NCI-H1105 treated with DMSO at 0.1 percent for 48 hours (cell line): ENCODE measurements around the gene LIMD2.

ENCODE experiments used
- DNase-seq: peaks from one replicate; lab custom pipeline; 2025; lab: John Stamatoyannopoulos, UW

Gene LIMD2

GRCh38 chr17:63701456-63701820 is 1.5 kb upstream of the LIMD2 start:
- DNase-seq = no peak

- peak; percentile 43 for DNase-seq
Observed at GRCh38 chr17:63700528-63701455, 867 bp upstream of the LIMD2 start.

GRCh38 chr17:63698886-63699637 is 863 bp downstream of the LIMD2 start:
- DNase-seq = no peak

DNA sequence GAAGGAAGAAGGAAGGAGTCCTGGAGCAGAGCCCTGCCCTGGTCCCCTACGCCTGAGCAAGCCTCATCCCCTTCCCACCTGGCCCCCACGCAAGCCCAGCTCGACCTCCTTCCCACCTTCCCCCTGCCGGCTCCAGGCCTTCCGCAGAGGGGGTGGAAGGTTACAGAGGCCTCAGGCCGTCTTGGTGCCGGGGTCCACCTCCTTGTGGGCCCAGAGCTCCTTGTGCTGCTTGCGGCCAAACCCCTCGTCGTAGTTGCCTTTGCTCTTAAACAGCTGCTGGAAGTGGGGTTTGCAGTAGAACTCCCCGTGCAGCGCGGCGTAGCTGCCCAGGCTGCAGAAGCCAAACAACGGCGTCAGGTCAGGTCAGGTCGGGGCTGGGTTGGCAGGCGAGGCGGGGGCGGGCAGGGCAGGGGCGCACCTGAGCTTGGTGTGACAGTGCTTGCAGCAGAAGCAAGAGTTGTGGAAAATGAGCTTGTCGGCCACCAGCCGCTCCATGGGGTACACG is 1.5 kb downstream of the LIMD2 start:
- DNase-seq = no peak

- DNase-seq = peak; percentile 5
Observed at GRCh38 chr17:63697341-63698286, 2.3 kb downstream of the LIMD2 start.

DNA sequence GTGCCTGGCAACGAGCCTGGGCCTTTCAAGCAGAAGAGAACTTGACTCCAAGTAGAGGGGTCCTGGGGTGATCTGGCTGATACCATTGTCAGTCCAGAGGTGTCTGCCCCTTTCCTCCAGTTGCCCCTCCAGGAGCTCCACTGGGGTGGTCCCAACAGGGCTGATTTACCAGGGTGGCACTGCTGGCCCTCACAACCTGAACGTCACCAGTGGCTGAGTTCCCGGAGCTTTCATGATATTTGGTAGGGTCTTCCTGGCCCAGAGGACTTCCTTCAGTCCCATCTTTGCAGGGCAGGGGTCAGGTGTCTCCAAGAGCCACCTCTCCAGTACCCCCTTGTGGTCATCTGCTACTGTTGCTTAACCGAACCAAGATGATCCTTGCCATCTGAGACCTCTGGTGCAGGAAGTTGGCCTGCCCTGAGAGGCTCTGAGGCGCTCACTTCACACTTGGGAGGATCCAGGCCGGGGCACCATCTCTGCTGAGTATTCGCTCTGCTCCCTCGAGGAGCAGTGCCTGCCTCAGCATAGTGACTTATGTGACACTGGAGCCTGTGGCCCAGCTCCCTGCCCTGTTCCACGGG is 3.5 kb downstream of the LIMD2 start:
- no peak for DNase-seq

DNA sequence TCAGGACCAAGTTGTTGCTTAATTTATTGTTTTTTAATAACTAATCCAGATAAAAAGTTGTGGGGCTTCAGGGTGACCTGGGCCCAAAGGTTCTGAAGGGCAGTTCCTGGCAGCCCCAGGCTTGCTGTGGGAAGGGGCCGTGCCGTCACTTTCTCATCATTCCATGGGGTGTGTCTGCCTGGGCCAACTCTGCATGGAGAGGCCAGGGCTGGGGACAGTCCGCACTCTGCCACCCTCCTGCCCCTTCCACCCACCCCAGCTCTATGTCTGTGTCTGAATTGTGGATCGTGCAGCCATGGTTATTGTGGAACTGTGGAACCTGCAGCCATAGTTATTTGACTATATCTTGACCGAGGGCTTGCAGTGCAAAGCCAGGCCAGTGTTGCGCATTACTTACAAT is 4.0 kb downstream of the LIMD2 start:
- no peak for DNase-seq

- DNase-seq = no peak
Observed at GRCh38 chr17:63694950-63695773, 4.8 kb downstream of the LIMD2 start.

- DNase-seq = no peak
Observed at GRCh38 chr17:63694229-63694949, 5.5 kb downstream of the LIMD2 start.

DNA sequence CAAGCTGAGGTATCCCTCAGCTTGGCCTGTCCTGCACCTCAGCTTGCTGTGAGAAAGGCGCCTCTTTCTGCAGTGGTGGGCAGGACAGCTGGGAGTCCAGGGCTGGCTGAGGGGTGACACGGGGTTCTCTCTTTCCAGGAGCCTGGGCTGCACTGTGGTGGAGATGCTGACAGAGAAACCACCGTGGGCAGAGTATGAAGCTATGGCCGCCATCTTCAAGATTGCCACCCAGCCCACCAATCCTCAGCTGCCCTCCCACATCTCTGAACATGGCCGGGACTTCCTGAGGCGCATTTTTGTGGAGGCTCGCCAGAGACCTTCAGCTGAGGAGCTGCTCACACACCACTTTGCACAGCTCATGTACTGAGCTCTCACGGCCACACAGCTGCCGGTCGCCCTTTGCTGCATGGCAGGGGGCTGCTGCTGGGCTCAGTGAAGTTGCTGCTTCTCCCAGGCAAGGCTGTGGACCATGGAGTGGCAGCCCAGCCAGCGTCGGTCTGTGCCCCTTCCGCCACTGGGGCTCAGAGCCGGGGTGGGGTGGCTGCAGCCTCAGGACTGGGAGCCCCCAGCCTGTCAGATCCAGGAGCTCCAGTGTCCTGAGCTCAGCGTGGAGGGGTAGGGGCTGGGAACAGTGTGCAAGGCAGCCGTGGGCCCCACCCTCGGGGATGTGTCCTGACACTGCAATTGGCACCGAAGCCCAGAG is 6.4 kb downstream of the LIMD2 start:
- no peak for DNase-seq

- DNase-seq = no peak
Observed at GRCh38 chr17:63692195-63692816, 7.6 kb downstream of the LIMD2 start.

DNA sequence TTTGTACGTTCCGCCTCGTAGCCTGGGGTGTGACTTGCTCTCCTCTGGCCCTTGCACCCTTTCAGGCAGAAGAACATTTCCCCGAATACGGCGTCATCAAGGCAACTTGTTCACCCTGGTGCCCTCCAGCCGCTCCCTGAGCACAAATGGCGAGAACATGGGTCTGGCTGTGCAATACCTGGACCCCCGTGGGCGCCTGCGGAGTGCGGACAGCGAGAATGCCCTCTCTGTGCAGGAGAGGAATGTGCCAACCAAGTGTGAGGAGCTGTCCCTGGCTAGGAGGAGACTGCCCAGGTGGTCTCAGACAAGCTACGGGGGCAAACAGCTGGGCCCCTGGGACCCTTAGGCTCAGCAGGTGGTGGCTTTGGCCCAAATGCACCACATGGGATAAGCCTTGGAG is 10.4 kb downstream of the LIMD2 start:
- DNase-seq = no peak

DNA sequence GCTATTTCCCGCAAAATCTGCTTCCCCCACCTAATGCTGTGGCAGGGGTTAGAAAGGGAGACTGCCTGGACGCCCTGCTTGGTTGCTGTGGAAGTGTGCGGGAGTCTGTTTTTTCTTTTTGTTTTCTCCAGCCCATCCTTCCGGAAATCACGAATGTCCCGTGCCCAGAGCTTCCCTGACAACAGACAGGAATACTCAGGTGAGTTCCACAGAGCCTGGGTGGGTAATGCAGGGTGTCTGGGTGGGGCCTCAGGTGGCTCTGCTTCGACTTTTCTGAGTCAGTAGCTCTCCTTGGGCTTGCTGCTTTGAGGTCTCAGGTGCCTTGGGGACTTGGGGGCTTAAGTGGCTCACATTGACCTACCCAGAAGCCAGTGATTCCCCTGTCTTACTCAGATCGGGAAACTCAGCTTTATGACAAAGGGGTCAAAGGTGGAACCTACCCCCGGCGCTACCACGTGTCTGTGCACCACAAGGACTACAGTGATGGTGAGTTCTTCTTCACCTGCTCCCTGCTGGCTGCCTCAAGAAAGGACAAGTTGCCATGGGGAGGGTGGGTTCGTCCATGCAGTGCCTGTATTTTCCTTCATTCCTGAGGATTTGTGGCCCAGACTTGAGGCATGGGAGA is 11.4 kb downstream of the LIMD2 start:
- no peak for DNase-seq

- no peak for DNase-seq
Observed at GRCh38 chr17:63686138-63686685, 13.7 kb downstream of the LIMD2 start.

DNA sequence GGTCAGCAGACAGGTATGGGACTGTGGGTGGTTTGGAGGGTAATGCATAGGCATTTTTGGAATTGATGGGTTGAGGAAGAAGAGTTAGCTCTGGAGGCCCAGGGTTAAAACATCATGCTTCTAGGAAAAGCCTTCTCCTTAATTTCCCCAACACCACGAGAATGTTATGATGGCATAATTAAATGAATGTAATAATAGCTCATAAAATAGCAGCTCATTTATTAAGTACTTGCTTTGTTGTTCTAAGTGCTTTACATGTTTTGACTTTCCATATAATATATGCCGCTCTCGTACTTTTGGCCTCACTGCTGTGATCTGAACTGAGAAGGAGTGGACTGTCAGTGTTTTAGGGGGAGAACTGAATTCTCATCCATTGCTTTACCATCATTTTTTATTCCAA is 14.3 kb downstream of the LIMD2 start:
- DNase-seq = no peak

DNA sequence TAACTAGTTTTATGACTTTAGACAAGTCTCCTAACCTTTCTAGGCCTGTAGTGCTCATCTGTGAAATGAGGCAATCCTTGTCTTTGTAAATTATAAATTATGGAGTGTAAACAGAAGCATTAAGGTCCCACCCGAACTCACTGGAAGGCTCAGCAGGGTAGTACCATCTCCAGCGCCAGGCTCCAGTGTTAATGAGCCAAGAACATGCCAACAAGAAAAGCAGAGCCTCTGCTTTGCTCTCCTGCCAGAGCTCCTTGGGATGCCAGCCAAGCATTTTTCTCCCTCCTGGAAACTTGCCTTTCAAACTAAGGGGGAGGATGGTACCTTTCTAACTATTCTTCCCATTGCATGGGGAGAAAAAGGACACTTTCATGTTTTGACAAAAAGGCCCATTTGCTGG is 14.9 kb downstream of the LIMD2 start:
- DNase-seq = no peak

- no peak for DNase-seq
Observed at GRCh38 chr17:63682981-63683380, 16.9 kb downstream of the LIMD2 start.

DNA sequence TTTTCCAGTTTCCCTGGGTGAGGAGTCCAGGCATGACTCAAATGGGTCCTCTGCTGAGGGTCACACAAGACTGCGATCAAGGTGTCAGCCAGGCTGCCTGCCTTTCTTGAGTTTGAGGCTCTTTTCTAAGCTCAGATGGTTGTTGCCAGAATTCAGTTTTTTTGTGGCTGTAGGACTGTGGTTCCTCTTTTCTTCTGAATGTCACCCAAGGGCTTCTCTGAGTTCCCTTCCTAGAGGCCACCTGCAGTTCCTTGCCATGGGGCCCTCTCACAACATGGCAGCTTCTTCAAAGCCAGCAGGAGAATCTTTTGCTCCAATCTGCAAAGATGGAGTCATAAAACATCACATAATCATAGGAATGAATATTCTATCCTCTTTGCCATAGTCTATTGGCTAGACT is 17.5 kb downstream of the LIMD2 start:
- no peak for DNase-seq
